Mucosa of stomach (tissue), 1 donor: ENCODE data around the gene KRTAP5-8.
"Not testable (repeated sequence)": the region's sequence is repeated elsewhere in the genome, so short reads cannot be mapped to it uniquely, and the experiment has no call there.

ENCODE experiments used
- H3K27me3 ChIP-seq: one replicate; pipeline ENCODE4 v1.7.0; 2013; ENCODE audit warnings: mild to moderate bottlenecking, low read length; ENCODE audit not compliant: control insufficient read depth, insufficient read depth
- H3K36me3 ChIP-seq: one replicate; pipeline ENCODE4 v1.7.0; 2013; ENCODE audit warnings: low read length; ENCODE audit not compliant: control insufficient read depth, insufficient read depth
- H3K4me1 ChIP-seq: one replicate; pipeline ENCODE4 v1.7.0; 2013; ENCODE audit warnings: mild to moderate bottlenecking, low read length; ENCODE audit not compliant: control insufficient read depth, insufficient read depth
- H3K4me3 ChIP-seq: one replicate; pipeline ENCODE4 v1.7.0; 2013; ENCODE audit warnings: low read length
- H3K9ac ChIP-seq: one replicate; pipeline ENCODE4 v1.7.0; 2013; ENCODE audit warnings: mild to moderate bottlenecking, low read length, moderate library complexity
- H3K9me3 ChIP-seq: one replicate; pipeline ENCODE4 v1.7.0; 2013; ENCODE audit warnings: mild to moderate bottlenecking, low read length, moderate library complexity; ENCODE audit not compliant: control insufficient read depth
- donor health status: Pancreatic carcinoma.

Gene KRTAP5-8

DNA sequence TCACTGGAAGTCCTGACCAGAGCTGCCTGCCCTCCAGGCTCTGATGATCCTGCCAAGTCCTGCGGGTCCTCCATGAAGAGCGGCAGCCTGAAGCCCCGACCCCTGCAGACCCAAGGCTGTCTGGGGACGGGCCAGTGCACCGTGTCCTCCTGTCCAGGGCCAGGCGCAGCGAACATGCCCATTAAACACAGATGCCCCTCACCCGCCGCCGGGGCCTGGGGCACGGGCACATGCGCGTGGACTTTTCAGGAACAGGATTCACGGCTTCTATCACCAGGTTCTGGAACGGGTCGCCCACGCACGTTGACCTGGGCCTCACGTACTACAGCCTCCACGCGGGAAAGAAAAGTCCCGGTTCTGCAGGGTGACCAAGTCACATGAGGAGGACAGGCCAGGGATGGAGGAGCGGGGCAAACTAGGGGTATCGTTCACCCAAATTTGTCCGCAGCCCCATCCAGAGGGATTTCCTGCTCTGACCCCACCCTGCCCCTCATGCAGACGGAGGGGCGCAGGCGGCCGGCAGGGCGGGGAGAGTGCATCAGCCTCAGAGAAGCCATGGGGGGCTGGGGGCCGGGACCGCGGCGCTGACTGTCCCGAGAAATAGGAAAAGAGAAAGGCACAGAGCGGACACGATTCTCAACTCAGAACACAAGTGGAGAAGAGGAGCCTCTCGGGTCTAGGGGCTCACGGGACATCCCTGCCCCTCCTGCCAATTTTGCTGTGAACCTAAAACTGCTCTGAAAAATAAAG lies 33.5 kb downstream of the KRTAP5-8 start:
- H3K36me3 ChIP-seq, H3K4me3 ChIP-seq: not testable (repeated sequence)

DNA sequence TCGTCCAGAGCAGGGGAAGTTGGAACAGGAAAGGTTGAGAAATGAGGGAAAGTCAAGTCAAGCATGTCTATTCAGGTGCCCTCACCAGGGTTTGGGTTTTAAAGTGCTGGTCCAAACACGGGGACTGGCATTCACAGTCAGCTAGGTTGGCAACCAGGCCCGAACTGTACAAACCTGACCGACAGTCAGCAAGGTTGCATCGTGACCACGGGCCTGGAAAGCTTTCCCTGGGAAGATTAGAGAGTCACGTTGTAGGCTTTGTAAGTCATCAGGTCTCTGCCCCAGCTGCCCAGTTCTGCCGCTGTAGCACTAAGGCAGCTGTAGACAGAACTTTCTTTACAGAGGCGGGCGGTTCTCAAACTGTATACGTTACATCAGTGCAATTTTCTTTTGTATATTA lies 35.0 kb downstream of the KRTAP5-8 start:
- Histone ChIP-seq H3K9me3 (no peaks in the 10 kb centered on the region), H3K9ac (no peak overlapping the region), H3K27me3 (no peaks in the 10 kb centered on the region), H3K4me3 (no peak overlapping the region), H3K36me3 (no peaks in the 10 kb centered on the region), H3K4me1 (no peaks in the 10 kb centered on the region)

More for the DNA sequence above, 33.5 kb downstream of the KRTAP5-8 start:
- not testable (repeated sequence) for H3K4me1 ChIP-seq, H3K27me3 ChIP-seq, H3K9me3 ChIP-seq, H3K9ac ChIP-seq

DNA sequence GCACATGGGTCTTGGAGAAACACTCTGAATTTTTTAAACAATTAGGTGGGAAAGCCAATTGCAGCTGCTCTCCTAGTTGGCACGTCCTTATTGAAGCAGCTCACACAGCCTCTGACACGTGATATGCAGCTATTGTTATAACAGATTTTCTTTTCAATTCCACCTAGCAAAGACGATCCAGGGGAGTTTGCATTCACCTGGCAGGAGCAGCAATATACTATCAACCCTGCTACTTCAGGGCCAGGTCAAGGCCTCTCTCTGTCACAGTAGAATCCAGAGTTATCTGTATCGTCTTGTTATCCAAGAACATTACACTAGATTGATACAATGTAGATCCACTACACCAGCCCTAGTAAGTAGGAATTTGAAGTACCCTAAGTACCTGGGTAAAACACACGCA lies 36.6 kb downstream of the KRTAP5-8 start:
- H3K9ac ChIP-seq, result no peak overlapping the region
- H3K4me1 ChIP-seq, result no peaks in the 10 kb centered on the region
- H3K9me3 ChIP-seq, result no peaks in the 10 kb centered on the region
- H3K27me3 ChIP-seq, result no peaks in the 10 kb centered on the region
- H3K36me3 ChIP-seq, result no peaks in the 10 kb centered on the region
- H3K4me3 ChIP-seq, result no peak overlapping the region

DNA sequence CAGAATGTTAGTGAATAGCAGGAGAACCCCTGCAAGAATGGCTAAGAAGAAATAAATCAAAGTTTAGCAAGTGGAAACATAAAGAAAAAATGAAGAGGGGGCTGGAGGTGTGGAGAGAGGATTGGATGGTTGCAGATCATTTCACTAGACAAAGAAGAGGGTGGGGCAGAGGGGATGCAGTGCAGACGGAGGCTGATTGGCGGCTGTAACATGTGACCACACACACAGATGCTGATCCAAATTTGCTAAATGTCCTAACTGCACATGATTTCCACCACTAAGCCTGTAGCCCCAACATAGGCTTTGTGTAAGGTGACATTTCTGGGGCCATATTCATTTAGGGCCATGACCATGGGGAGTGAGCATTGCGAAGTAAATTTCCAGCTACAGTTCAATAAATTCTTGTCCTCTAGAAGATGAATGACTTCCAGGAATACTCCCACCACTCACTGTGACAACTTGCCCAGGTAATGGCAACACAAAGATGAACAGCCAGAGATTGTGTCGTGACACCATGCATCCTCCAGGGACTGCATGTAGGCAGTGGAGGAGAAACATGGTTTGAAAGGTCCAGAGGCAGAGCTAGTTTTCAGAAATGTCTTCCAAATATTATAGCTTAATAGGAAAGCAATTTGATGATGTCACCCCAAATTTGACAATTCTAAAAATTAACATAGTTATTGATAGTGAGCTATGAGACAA lies 38.0 kb downstream of the KRTAP5-8 start:
- H3K4me3 ChIP-seq, result no peak overlapping the region
- H3K9me3 ChIP-seq, result no peaks in the 10 kb centered on the region
- H3K4me1 ChIP-seq, result no peaks in the 10 kb centered on the region
- H3K27me3 ChIP-seq, result no peaks in the 10 kb centered on the region
- H3K9ac ChIP-seq, result no peak overlapping the region
- H3K36me3 ChIP-seq, result no peaks in the 10 kb centered on the region

DNA sequence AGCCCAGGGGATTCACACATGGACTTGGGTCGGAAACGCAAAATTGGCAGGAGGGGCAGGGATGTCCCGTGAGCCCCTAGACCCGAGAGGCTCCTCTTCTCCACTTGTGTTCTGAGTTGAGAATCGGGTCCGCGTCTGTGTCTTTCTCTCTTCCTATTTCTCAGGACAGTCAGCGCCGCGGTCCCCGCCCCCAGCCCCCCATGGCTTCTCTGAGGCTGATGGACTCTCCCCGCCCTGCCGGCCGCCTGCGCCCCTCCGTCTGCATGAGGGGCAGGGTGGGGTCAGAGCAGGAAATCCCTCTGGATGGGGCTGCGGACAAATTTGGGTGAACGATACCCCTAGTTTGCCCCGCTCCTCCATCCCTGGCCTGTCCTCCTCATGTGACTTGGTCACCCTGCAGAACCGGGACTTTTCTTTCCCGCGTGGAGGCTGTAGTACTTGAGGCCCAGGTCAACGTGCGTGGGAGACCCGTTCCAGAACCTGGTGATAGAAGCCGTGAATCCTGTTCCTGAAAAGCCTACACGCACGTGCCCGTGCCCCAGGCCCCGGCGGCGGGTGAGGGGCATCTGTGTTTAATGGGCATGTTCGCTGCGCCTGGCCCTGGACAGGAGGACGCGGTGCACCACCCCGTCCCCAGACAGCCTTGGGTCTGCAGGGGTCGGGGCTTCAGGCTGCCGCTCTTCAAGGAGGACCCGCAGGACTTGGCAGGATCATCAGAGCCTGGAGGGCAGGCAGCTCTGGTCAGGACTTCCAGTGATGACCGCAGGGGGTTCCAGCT lies 39.1 kb downstream of the KRTAP5-8 start:
- H3K4me1 ChIP-seq, H3K27me3 ChIP-seq, H3K9ac ChIP-seq, H3K4me3 ChIP-seq, H3K9me3 ChIP-seq, H3K36me3 ChIP-seq: not testable (repeated sequence)

DNA sequence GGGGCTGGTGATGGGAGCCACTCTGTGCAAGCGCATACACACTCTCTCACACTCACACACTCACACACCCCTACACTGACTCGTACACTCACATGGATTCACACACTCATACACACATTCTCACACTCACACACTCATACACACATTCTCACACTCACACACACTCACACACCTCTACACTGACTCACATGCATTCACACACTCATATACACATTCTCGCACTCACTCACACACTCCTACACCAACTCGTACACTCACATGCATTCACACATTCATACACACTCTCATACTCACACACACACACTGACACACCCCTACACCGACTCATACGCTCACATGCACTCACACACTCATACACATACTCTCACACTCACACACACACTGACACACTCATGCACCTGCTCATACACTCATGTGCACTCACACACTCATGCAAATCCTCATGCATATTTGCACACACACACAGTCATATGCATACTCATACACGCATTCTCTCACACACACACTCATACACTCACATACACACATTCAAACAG lies 39.7 kb downstream of the KRTAP5-8 start:
- Histone ChIP-seq H3K4me3 (no peak overlapping the region), H3K36me3 (no peaks in the 10 kb centered on the region), H3K27me3 (no peaks in the 10 kb centered on the region), H3K9ac (no peak overlapping the region), H3K4me1 (no peaks in the 10 kb centered on the region), H3K9me3 (no peaks in the 10 kb centered on the region)

DNA sequence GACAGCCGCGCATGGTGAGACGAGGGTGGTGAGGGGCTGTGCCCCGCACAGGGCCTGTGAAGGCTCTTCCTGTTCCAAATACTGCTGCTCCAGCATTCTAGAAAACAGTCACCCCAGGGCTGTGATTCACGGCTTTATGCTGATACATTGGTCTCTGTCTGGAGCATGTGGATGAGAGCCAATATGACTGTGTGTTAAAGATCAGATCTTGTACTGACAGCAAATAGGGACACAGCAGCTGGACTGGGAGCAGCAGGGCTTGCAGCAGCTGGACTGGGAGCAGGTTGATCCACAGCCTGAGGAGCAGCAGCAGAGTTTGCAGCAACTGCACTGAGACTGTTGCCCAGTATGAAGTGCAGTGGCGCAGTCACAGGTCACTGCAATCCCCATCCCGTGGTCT lies 41.7 kb downstream of the KRTAP5-8 start:
- not testable (repeated sequence) for H3K4me3 ChIP-seq, H3K9ac ChIP-seq, H3K27me3 ChIP-seq, H3K36me3 ChIP-seq, H3K4me1 ChIP-seq, H3K9me3 ChIP-seq

DNA sequence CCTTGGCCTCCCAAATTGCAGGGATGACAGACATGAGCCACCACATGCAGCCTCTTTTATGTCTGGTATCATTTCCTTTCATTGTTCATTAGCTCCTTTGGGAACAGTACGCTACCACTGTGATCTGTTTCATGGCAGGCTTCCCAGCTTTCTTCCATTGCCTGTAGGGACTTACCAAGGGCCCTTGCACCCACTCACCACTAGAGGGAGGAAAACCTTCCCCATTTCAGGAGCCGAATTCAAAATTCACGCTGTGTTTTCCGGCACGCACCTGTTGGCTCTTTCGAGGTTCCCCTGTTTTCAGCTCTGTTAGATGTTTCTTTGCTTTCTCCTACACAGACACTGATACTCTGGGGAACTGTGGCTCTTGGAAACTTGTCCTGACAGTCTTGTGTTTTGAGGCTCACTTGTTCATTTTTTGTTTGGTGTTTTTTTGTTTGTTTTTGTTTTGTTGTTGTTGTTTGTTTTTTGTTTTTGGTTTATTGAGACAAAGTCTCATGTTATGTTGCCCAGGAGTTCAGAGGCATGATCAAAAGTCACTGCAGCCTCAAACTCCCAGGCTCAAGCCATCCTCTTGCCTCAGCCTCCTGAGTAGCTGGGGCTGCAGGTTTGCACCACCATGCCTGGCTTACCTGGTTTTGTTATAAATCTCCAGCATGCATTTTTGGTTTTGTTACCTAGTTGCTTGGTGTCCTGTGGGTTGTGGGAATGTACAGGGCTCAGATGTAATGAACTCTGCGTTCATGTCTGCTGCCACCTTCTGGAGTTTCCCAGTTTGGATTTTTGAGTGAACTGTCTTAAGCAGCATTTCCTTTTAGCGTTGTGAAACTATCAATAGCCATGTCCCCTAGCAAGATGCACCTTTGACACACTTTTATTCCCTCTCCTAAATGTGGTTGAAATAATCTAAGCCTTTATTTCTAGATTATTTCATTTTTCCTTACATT lies 42.5 kb downstream of the KRTAP5-8 start:
- no peaks in the 10 kb centered on the region for H3K36me3 ChIP-seq
- no peaks in the 10 kb centered on the region for H3K4me1 ChIP-seq
- no peaks in the 10 kb centered on the region for H3K27me3 ChIP-seq

DNA sequence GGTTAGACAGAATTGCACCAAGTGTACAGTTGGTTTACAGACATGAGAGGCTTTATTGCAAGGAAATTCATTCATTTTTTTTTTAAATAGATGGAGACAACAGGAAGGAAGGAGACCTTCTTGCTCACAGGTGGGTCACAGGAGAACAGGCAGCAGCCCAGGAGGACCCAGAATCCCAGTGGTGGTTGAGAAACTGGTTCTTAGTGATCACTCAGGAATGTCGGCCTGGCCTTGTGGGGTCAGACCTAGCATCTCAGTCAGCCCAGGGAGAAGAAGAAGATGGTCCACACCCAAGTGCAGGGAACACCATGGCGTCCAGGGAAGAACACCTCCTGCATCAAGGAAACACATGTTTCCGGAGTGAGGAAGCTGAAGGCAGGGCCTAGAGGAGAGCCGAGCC lies 44.0 kb downstream of the KRTAP5-8 start:
- no peaks in the 10 kb centered on the region for H3K27me3 ChIP-seq
- H3K4me1 ChIP-seq, result no peaks in the 10 kb centered on the region
- no peaks in the 10 kb centered on the region for H3K36me3 ChIP-seq
- no peaks in the 10 kb centered on the region for H3K9me3 ChIP-seq
- H3K4me3 ChIP-seq, result no peak overlapping the region
- H3K9ac ChIP-seq, result no peak overlapping the region

More for the DNA sequence above, 42.5 kb downstream of the KRTAP5-8 start:
- Histone ChIP-seq H3K4me3 (no peak overlapping the region), H3K9ac (no peak overlapping the region), H3K9me3 (no peaks in the 10 kb centered on the region)

DNA sequence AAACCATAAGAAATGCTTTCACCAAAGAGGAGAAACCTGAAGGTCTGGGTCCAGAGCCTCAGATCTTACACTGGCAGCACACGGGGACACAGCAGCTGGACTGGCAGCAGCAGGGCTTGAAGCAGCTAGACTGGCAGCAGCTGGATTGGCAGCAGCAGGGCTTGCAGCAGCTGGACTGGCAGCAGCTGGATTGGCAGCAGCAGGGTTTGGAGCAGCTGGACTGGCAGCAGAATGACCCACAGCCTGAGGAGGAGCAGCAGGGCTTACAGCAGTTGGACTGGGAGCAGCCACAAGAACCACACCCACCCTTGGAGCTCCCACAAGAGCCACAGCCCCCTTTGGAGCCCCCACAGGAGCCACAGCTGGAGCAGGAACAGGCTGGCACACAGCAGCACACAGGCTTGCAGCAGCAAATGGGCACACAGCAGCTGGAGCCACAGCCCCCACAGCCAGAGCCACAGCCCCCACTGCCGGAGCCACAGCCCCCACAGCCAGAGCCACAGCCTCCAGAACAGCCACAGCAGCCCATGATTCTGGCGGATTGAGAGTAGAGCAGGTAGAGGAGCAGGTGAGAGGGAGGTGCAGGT lies 44.6 kb downstream of the KRTAP5-8 start, which contains the start of gene KRTAP5-11:
Gene KRTAP5-11 (minus strand): TSS at position 567 of the 587 bp plus-strand sequence. CDS start 38 bp downstream, at position 529.
- Histone ChIP-seq H3K9ac (no peak within 1 kb of the TSS), H3K4me3 (no peak within 1 kb of the TSS), H3K36me3 (no peaks in the 10 kb centered on the region), H3K27me3 (no peaks in the 10 kb centered on the region), H3K9me3 (no peaks in the 10 kb centered on the region), H3K4me1 (no peaks in the 10 kb centered on the region)

DNA sequence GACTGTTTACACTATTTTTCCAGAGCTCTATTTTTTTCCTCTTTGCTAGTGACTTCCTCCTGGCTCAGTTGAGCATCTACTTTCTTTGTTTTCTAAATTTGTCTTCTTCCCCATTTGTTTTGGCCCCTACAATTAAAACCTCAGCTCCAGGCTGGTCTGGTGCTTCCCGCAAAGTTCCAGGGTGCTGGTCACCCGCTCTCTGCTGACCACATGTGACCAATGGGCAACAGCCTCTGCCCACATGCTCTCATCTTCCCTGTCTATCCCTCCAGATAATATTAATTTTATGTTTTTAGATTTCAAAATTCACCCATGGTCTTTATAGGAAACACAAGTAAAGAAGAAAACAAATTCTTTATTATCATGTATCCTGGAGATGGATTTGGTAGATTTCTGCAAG lies 45.1 kb downstream of the KRTAP5-8 start:
- H3K9me3 ChIP-seq, H3K4me3 ChIP-seq, H3K9ac ChIP-seq, H3K4me1 ChIP-seq, H3K36me3 ChIP-seq, H3K27me3 ChIP-seq: not testable (repeated sequence)
